ENCODE results near the gene CYP4A22.
A peak's percentile ranks its signal among the peaks of the same experiment; 100 is the strongest.

Gene CYP4A22

DNA sequence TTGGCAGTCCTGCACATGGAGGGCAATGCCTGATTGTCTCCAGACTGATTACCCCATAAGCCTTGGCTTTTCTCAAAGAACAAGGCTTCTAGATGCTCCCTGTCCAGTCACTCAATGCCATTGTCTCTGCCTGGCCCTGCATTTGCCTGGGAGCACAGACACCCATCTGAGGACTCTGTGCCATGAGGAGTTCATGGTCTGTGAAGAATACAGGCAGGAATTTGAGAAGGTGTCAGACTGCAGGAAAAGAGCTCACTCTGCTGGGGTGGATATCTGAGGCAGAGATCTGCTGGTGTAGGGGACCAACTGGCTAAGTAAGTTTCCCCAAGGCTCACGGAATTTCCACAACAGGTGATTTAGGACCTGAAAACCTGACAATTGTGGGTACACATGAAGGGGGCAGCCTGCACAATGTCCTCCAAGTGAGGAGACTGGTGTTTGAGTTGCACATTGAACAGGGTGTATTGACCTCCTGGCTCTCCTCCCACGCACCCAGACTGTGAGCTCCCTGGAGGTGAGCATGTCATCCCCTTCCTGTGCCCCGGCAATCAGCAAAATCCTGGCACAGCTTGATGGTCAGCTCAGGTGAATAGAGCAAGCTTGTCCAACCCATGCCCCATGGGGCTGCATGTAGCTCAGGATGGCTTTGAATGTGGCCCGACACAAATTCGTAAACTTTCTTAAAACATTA, 829 bp downstream of the CYP4A22 start:
- TF ChIP-seq TAF1 (IDR thresholded peaks at IDR 0.05; ENCODE audit: borderline replicate concordance, insufficient read depth, low read length) = no peak
- no peak for TF ChIP-seq FOXP2 (optimal IDR thresholded peaks at IDR 0.05; ENCODE audit: borderline replicate concordance, extremely low read depth, extremely low read length, insufficient read depth)
- TF ChIP-seq SIN3A (IDR thresholded peaks at IDR 0.05; ENCODE audit: borderline replicate concordance, insufficient read depth, low read length) = no peak
- no peak for TF ChIP-seq POLR2AphosphoS5 (IDR thresholded peaks at IDR 0.05; ENCODE audit: low read depth, low read length)
- no peak for TF ChIP-seq REST (IDR thresholded peaks at IDR 0.05; ENCODE audit: insufficient read depth in 1 of 2, low read depth in 2 of 2, low read length in 2 of 2)

DNA sequence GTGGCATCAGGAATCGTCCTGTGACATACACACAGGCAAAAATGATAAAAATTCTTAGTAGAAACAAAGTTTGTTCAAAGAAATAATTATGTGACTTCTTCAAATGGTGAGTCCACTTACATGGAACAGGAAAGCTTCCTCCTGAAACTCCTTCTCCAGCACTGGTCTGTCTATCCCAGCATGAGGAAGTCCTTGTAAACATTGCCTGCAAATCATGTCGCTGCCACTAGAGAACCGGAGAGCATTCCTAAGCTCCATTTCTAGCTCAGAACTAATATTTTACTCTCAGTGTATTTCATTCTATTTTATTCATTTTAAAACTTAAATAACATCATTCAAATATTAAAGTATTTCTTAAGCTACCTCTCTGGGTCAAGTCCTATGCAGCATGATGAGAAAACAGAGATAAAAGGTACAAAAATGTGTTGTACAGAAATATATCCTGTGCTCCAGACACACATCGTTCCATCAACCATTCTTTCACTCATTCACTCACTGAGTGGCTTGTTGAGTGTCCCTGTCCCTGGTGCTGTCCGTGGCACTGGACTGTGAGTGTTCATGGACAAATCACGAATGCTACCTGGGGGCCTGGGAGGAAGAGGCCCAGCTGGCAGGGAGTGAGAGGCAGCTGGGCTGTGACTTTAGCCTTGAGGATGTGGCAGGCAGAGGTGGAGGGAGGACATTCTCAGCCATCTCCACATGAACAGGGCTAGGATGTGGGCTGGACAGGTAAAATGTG, 10.0 kb downstream of the CYP4A22 start:
- TF ChIP-seq FOXP2 (optimal IDR thresholded peaks at IDR 0.05; ENCODE audit: borderline replicate concordance, extremely low read depth, extremely low read length, insufficient read depth) = no peak
- no peak for TF ChIP-seq POLR2AphosphoS5 (IDR thresholded peaks at IDR 0.05; ENCODE audit: low read depth, low read length)
- no peak for TF ChIP-seq SIN3A (IDR thresholded peaks at IDR 0.05; ENCODE audit: borderline replicate concordance, insufficient read depth, low read length)
- peak in 1 of 2 experiments; percentile 77; a peak in 2 of 4 replicates for TF ChIP-seq REST (IDR thresholded peaks at IDR 0.05; ENCODE audit: insufficient read depth in 1 of 2, low read depth in 2 of 2, low read length in 2 of 2)
- no peak for TF ChIP-seq TAF1 (IDR thresholded peaks at IDR 0.05; ENCODE audit: borderline replicate concordance, insufficient read depth, low read length)

- no peak for TF ChIP-seq REST (IDR thresholded peaks at IDR 0.05; ENCODE audit: insufficient read depth in 1 of 2, low read depth in 2 of 2, low read length in 2 of 2)
These were observed 23.5 kb downstream of the CYP4A22 start for GRCh38 chr1:47160716-47161115.

GRCh38 chr1:47161298-47162040, 24.2 kb downstream of the CYP4A22 start:
- TF ChIP-seq TAF1 (IDR thresholded peaks at IDR 0.05; ENCODE audit: borderline replicate concordance, insufficient read depth, low read length) = no peak
- TF ChIP-seq POLR2AphosphoS5 (IDR thresholded peaks at IDR 0.05; ENCODE audit: low read depth, low read length) = no peak
- no peak for TF ChIP-seq SIN3A (IDR thresholded peaks at IDR 0.05; ENCODE audit: borderline replicate concordance, insufficient read depth, low read length)
- no peak for TF ChIP-seq FOXP2 (optimal IDR thresholded peaks at IDR 0.05; ENCODE audit: borderline replicate concordance, extremely low read depth, extremely low read length, insufficient read depth)
- TF ChIP-seq REST (IDR thresholded peaks at IDR 0.05; ENCODE audit: insufficient read depth in 1 of 2, low read depth in 2 of 2, low read length in 2 of 2) = no peak

Measured in PFSK-1 (cell line).